ENCODE measurements around the gene CLDN1. TPM values are rescaled to one million over a fixed set of nuclear protein-coding genes. Genes with fewer than 3 reads are reported as not detected.

Gene CLDN1
- total RNA-seq, 1 donor from 2014 or later, result 9.7 TPM

DNA sequence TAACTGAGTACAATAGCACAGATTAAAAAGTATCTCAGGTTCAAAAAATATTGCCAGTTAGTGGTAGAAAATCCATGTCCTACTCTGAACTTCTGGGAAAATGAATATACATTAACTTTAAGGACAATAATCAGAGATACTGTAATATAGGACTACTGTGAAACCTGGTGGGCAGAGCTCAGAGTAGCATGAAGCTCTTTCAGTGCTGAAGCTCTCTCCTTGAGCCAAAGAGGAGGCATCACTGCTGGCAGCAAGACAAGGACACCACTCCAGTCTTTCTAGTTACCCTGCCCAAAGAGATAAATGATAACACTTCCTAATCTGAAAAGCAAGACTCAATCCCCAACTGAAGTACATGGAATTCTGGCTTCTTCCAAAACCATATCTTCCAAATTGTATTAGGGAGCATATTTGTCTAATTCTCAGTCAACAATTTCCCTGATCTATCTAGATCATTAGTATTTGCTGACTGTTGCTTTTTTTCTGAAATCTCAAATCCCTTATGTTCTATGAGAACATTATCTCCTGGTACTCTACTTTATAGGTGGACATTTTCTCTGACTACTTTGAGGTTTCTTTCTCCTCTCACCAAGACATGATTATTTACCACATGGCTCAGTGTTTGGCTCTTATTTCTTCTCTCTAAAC lies 55.9 kb downstream of the CLDN1 start:
- TF ChIP-seq, protein P1, sequence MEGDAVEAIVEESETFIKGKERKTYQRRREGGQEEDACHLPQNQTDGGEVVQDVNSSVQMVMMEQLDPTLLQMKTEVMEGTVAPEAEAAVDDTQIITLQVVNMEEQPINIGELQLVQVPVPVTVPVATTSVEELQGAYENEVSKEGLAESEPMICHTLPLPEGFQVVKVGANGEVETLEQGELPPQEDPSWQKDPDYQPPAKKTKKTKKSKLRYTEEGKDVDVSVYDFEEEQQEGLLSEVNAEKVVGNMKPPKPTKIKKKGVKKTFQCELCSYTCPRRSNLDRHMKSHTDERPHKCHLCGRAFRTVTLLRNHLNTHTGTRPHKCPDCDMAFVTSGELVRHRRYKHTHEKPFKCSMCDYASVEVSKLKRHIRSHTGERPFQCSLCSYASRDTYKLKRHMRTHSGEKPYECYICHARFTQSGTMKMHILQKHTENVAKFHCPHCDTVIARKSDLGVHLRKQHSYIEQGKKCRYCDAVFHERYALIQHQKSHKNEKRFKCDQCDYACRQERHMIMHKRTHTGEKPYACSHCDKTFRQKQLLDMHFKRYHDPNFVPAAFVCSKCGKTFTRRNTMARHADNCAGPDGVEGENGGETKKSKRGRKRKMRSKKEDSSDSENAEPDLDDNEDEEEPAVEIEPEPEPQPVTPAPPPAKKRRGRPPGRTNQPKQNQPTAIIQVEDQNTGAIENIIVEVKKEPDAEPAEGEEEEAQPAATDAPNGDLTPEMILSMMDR (conservative IDR thresholded peaks at IDR 0.05), result no peak
- H3K4me1 Mint-ChIP-seq (ENCODE audit: unreplicated experiment), result peaks cover 7% of the 10 kb centered on the region
- no peak overlapping the region for H3K27ac Mint-ChIP-seq
- H3K4me3 Mint-ChIP-seq, result no peak overlapping the region
- no peaks in the 10 kb centered on the region for H3K9me3 Mint-ChIP-seq
- H3K36me3 Mint-ChIP-seq, result no peaks in the 10 kb centered on the region
- no peak for DNase-seq (ENCODE audit: extremely low spot score, unreplicated experiment)
- H3K27me3 Mint-ChIP-seq, result peaks cover 4% of the 10 kb centered on the region

DNA sequence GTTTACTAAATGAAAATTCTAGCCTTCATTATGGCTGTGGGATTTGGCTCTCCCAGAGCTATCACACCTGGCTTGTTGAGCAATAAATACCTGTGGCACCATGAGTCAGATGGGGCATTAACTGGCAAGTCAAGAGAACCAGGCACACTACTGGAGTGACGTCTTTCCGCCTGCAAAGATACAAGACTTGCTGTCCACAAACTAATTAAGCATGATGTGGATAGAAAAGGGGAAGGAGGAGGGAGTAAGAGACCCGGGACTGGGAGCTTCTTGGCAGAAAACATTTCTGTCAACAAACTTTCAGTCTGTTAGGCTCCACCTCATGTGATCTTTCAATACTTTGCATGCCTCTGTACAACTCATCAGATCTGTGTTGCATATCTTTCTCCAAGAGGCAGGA lies 56.5 kb downstream of the CLDN1 start:
- TF ChIP-seq, protein P1 (conservative IDR thresholded peaks at IDR 0.05), result no peak
- Mint-ChIP-seq H3K27ac (no peak overlapping the region), H3K9me3 (no peaks in the 10 kb centered on the region), H3K4me1 (ENCODE audit: unreplicated experiment) (peaks cover 13% of the 10 kb centered on the region), H3K36me3 (no peaks in the 10 kb centered on the region), H3K4me3 (no peak overlapping the region), H3K27me3 (peaks cover 4% of the 10 kb centered on the region)
- no peak for DNase-seq (ENCODE audit: extremely low spot score, unreplicated experiment)

DNA sequence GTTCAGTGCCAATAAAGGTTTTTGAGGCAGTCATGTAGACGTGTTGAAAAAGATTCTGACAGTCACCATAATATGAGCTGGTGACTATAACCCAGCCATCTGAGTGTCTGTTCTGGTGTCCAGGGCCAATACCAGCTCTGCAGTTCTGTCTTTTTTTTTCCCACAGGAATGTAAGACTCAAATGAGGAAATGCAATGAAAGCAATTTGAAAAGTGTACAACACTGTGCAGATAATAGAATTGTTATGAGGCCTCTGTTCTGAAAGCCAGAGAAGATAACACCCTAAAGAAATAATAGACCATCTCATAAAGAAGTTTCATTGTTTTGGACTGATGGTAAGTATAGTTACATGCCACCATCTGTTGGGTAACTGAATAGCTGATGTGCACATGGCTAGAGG lies 57.1 kb downstream of the CLDN1 start:
- Mint-ChIP-seq H3K4me1 (ENCODE audit: unreplicated experiment) (peaks cover 14% of the 10 kb centered on the region), H3K36me3 (no peaks in the 10 kb centered on the region), H3K27ac (no peak overlapping the region), H3K9me3 (no peaks in the 10 kb centered on the region), H3K4me3 (no peak overlapping the region), H3K27me3 (peaks cover 4% of the 10 kb centered on the region)
- DNase-seq (ENCODE audit: extremely low spot score, unreplicated experiment), result no peak
- TF ChIP-seq, protein P1 (conservative IDR thresholded peaks at IDR 0.05), result no peak

DNA sequence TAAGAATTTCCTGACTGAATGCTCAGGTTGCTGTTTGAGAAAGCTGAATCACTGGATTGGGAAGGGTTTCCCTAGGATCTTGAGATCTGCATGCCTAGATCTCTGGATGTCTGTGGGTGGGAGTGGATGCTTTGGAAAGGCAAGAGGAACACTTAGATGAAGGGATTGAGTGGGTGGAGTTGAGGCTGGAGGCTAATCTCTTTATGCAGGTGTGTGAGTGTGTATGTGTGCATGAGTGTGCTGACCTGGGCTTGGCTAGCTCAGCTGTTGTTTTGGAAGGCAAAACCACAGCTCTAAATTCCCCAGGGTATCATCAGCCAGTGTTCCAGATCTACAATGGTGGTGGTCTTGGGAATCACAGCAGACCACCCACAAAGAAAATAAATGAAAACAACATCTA lies 60.5 kb downstream of the CLDN1 start:
- Mint-ChIP-seq H3K4me3 (no peak overlapping the region), H3K4me1 (ENCODE audit: unreplicated experiment) (peaks cover 24% of the 10 kb centered on the region), H3K9me3 (no peaks in the 10 kb centered on the region), H3K27ac (no peak overlapping the region), H3K36me3 (no peaks in the 10 kb centered on the region), H3K27me3 (peaks cover 4% of the 10 kb centered on the region)
- TF ChIP-seq, protein P1 (conservative IDR thresholded peaks at IDR 0.05), result no peak
- no peak for DNase-seq (ENCODE audit: extremely low spot score, unreplicated experiment)

DNA sequence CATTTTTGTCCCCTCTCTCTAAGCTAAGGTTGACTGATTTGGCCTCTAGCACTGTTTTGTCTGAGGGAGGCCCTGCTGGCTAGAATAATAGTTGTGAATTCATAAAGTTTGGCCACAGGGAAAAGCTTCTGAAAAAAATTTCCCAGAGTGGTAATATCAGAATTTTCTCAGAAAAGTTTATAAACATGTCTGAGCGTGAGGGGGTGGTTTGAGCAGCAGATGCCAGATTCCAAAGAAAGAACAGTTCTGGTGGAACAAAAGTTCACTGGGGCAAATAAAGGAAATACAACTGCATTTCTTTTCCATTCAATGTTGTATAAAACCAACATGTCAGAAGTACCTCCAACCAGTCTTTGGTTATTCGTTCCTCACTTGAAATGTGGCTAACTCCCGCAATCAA lies 61.2 kb downstream of the CLDN1 start:
- peaks cover 24% of the 10 kb centered on the region for H3K4me1 Mint-ChIP-seq (ENCODE audit: unreplicated experiment)
- no peaks in the 10 kb centered on the region for H3K9me3 Mint-ChIP-seq

More for the DNA sequence above, 61.2 kb downstream of the CLDN1 start:
- Mint-ChIP-seq H3K27me3 (peaks cover 5% of the 10 kb centered on the region), H3K36me3 (no peaks in the 10 kb centered on the region), H3K27ac (no peak overlapping the region), H3K4me3 (no peak overlapping the region)
- DNase-seq (ENCODE audit: extremely low spot score, unreplicated experiment), result no peak
- TF ChIP-seq, protein P1 (conservative IDR thresholded peaks at IDR 0.05), result no peak

All from type B pancreatic cell (in vitro differentiated cells).